HG03045 (cell line): ENCODE data around the gene FKBP9.
"Not testable (repeated sequence)": the region's sequence is repeated elsewhere in the genome, so short reads cannot be mapped to it uniquely, and the experiment has no call there.

ENCODE experiments used
- ATAC-seq: cut with Tn5 transposase; IDR thresholded peaks from one replicate; pipeline ENCODE4 v1.9.1; 2021; ENCODE audit warnings: mild to moderate bottlenecking, moderate library complexity; ENCODE audit not compliant: unreplicated experiment

Gene FKBP9

DNA sequence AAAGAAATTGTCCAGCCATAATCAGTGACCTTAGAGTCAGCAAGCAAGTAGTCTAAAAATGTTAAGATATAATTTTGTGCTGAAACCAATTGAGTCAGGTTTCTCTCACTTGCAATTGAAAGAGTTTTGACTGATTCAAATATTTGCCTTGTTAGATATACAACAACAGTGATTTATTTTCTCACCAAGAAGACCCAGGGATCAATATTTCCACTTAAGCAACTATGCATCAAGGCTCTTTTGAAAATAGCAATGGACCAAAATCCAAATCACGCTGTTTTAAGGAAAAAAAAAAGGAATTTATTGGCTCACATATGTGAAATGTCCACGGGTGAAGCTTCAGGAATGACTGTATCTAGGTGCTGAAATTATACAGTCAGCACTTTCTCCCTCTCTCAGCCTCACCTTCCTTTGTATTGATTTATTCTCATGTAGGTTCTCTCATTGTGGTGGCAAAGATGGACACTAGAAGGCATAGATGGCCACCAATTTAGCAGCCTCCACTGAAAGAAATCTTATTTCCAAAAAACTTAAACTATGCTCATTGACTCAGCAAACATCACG is 9.7 kb upstream of the FKBP9 start:
- ATAC-seq, result no peak

DNA sequence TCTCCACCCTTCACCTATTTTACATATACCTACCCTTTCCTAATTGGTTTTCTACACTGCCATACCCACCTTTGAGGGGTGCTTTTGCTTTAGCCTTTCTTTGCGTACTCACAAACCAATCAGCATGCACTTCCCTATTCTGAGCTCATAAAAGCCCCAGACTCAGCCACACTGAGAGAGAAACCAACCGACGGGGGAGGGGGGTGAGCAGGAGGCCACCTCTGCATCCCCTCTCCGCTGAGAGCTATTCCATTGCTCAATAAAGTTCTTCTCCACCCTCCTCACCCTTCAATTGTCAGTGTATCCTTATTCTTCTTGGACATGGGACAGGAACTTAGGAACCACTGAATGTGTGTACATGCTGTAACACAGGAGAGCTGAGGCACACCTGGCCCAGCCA is 9.0 kb upstream of the FKBP9 start:
- ATAC-seq, result no peak

DNA sequence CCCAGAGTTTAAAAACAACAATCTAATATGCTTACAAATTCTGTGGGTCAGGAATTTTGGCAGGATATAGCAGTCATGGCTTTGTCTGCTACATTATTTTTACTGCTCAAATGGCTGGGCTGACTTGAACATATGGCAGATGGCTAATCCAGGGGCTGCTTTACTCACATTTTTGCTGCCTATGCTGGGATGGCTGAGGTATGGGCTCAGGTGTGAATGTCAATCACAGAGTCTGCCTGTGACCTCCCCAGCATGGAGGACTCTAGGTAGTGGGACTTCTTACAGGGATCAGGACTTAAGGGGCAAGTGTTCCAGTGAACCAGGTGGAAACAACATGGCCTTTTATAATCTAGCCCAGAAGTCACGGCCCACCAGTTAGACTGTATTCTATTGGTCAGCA is 4.4 kb upstream of the FKBP9 start:
- ATAC-seq, result no peak

DNA sequence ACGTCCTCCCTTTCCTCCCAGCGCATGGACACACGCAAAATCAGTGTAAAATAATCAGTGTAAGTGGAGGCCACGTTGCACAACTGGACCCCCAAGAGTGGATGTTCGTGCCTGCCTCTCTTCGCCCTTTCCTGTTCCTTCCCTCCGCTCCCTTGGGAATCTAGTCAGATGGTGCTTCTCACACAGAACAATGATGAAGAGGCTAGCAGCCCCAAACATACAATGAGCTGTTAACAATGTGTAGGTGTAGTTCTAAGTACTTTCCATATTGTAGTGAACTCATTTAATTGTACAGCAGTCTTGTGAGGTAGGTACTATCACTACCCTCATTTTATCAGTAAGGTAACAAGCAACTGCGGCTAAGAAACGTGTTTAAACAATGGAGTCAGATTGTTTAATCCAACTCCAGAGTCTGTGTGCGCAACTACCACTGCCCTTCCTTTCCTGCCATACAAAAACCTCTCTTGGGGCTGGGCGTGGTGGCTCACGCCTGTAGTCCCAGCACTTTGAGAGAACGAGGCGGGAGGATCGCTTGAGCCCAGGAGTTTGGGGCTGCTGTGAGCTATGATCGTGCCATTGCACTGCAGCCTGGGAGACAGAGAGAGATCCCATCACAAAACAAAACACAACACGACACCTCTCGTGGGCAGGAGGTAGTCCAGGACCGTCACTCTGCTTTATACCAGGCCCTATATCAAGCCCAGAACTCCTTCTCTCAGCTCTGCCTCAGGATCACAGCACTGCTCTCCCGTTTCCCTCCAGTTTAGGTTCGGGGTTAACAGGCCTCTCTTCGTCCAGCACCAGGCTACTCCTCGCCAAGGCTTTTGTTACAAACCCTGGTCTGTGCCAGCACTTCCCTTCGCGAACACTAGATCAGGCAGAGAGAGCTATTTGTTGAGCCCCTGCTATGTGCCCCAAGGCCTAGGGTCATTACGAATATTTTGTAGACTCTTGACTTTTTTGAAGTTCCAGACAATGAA is 1.1 kb downstream of the FKBP9 start:
- no peak for ATAC-seq

DNA sequence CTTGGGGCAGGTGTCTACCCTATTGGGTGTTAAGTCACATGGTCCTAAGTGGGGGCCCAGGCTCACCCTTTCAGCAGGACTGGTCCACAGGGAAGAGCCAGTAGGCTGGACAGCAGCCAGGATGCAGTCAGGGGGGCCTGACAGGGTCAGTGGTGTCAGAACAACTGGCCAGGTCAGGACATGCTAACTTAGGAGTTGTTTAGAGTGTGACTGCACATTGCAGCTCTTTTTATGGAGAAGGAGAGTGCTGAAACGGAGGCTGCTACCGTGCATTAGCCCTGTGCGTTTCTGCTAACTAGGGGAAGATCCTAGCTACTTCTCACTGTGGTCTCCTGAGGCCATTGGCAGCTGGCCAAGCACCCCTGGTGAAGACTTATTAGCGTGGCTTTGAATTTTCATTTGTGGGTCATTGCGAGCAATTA is 6.7 kb downstream of the FKBP9 start:
- not testable (repeated sequence) for ATAC-seq

DNA sequence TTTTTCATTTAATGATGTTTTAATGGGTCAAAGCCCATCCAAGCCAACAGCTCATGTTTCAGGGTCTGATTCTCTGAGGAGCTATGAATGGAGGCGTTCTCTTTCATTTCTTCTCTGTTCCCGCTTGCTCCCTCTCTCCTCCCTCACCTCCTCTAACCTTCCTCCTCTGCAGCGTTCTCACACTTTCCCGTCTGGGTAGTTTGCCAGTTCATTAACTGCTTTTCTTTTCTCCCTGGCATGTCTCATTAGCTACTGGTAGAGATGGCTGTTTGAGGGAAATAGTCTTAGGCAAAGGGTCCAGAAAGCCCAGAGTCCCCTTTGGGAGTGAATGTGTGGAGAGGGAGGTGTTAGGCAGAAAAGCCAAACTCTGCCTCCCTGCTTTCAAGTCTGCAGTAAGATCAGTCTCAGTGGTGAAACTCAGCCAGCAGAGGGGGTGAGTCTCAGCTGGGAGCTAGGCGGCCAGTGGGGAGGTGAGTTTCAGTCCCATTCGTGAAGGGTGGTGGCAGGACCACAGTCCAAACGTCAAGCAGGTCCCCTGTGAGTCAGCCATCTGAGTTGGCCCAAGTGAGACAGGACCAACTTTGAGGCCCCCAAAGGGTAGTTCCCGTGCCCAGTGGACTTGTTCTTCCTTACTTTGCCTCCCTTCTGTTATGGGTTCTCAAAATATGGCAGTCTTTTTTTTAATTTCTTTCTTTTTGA is 7.4 kb downstream of the FKBP9 start:
- ATAC-seq, result peak; percentile 95

DNA sequence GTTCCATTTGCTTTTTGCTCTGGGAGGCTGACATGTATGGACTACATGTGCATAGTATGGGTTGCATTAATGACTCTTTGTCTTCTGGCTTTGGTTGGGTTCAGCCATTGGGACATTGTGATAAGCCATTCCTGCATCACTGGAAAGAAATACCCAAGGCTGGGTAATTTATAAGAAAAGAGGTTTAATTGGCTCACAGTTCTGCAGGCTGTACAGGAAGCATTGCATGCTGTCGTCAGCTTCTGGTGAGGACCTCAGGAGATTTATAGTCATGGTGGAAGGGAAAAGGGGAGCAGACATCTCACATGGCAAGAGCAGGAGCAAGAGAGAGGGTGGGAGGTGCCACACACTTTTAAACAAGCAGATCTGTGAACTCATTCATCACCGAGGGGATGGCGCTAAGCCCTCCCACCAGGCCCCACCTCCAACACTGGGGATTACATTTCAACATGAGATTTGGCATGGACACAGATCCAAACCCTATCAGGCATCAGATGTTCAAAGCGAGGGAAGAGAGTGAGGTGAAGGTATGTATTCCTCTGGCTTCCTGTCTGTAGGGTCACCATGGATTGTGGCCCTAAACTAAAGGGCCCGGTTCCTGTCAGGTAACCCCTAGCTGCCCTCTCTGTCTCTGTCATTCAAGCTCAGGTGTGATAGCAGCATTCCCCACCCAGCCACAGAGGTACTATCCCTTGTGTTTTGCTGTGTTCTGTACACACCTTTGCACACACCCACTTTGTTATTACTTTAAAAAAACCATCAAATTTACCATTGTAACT is 9.4 kb downstream of the FKBP9 start:
- ATAC-seq, result not testable (repeated sequence)

DNA sequence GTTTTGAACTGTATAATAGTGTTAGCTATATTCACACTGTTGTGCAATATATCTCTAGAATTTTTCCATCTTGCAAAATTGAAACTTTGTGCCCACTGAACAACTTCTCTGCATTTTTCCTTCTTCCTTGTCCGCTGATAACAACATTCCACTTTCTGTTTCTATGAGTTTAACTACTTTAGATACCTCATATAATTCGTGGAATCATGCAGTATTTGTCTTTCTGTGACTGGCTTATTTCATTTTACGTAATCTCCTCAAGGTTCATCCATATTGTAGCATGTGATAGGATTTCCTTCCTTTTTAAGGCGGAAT is 10.0 kb downstream of the FKBP9 start:
- ATAC-seq, result not testable (repeated sequence)

DNA sequence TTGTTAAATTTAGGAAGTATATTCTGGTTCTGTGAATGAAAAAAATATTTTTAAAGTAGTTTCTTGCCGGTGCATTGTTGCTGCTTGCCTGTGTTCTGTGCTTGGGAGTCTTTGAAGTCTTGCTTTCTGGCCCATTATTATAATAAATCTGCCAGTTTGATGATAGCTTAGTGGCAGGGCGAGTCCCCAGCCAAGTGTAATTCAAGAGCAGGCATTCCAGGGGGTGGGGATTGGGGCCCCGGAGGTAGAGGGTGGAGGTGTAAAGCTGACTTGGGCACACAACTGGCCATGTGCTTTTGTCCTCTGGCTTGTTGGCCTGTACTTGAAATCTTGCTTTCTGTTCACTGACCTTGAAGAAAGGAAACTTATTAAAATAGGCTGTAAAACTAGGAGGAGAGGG is 14.7 kb downstream of the FKBP9 start:
- not testable (repeated sequence) for ATAC-seq

DNA sequence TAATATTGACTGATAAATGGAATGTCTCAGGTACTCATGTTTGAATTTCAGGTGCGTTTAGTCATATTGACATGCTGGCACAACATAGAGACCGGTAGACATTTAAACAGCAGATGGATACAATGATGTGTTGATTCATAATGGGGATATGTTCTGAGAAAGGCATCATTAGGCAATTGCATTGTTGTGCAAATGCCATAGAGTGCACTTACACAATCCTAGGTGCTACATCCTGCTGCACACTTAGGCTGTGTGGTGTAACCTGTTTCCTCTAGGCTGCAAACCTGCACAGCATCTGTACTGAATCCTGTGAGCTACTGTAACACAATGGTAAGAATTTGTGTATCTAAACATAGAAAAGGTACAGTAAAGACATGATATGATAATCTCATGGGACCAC is 19.9 kb downstream of the FKBP9 start:
- ATAC-seq, result not testable (repeated sequence)

DNA sequence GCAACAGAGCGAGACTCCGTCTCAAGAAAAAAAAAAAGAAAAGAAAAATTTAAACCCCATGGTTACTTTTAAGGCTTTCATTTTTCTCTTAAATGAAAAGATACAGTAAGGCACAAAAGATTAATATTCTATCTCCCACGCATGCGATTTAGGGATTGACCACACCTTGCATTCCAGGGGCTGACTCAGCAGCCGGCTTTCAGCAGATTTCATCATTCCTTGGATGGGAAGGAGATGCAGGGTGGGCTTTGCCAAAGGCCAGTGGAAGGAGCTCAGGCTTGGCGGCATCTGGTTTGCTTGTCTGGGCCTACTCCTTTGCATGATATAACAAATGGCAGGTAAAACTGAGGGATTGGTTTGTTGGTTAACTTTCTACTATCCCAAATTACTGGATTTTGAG is 22.0 kb downstream of the FKBP9 start:
- not testable (repeated sequence) for ATAC-seq

DNA sequence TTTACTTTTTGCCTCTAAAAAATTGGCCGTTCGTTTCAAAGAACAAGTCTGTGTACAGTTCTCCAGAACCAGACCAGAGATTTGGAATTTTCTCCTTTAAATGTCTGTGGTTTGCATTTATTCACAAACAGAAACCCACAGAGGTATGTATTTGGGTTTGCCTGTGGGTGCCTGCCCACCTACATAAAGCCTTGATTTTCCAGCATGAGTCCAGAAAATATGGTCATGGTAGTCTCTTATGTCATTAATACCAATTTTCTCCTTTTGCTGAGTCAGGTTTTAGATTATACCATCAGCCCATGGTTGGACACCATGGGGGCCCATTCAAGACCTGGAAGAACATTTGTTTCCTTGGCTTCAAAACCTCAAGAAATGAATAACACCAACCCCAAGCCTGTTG is 22.7 kb downstream of the FKBP9 start:
- ATAC-seq, result not testable (repeated sequence)

DNA sequence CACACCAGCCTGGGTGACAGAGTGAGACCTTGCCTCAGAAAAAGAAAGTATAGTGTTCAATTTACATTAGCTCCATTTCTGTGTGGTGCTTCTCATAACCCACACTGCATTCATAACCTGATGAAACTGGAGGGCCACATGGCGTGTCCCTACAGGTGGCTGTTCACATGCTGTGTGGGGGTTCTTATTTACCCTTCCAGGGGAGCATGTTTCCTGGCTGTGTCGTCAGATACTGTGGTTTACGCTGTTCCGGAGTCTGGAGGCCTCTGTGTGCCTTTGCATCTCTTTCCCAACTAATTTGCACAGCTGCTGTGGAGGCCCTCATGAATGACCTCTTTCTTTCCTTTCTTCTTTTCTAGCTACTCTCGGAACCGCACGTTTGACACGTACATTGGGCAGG is 30.9 kb downstream of the FKBP9 start:
- ATAC-seq, result peak; percentile 85

DNA sequence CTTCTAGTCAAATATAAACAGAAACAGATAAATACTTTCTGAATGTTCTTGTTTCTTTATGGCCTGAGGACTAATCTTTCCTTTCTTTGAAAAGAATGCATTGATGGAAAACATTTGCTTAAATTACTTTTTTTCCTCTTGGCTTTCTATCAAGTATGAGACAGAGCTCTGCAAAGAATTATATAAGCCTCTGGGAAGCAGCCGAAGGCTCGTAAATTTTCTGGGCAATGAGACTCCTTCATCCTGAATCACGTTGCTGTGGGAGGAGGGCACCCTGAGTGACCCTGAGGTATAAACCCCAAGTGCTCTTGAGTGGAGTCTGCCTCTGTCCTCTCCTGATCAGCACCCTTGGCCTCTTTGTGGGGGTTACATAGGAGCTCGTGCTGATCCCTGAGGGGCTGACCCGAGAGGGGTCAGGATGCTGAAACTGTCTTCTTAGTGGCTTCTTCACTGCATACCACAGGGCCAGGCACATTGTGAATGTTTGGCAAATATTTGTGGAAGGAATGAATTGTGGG is 33.9 kb downstream of the FKBP9 start:
- ATAC-seq, result not testable (repeated sequence)

DNA sequence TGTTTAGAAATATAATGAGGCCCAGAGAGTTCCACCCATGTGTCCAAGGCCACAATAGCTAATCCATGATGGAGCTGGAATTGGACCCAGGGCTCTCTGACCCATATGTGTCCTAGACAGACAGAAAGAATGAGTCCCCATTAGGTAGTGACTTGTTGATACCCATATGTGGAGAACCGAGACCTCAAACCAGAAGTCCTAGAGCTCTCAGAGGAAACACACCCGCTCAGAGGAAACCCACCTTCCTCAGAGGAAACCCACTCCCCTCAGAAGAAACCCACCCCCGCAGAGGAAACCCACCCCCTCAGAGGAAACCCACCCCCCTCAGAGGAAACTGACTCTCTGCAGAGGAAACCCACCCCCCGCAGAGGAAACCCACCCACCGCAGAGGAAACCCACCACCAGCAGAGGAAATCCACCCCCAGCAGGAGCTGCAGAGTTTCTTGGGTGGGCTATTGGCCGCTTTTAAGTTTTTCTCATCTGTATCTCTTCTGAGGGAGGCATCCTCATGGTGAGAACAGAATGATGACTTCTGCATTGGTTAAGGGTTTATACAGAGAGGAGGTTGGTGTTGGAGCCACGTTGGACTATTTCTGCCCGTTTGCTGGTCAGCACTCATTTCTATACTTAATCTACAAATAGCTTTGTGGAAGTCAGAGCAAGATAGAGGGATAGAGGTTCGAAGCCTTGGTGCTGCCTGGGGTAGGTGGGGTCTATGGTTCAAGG is 34.9 kb downstream of the FKBP9 start:
- ATAC-seq, result not testable (repeated sequence)

DNA sequence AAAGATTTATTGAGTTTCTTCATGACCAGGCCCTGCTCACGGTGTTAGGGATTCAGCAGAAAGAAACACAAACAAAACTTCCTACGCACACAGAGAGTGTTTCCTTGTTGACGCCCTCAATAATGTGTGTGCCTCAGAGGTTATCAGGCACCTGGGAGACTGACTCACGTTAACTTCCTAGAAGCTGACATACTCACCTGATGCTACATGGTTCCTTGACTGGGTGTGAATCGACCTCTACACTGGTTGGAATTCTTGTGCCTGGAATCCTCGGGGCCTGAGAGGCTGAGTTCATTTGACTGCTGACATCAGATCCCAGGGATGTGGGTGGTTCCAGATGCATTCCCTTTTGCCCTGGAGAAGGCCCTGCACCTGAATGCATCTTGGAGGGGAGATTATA is 35.5 kb downstream of the FKBP9 start:
- ATAC-seq, result not testable (repeated sequence)

DNA sequence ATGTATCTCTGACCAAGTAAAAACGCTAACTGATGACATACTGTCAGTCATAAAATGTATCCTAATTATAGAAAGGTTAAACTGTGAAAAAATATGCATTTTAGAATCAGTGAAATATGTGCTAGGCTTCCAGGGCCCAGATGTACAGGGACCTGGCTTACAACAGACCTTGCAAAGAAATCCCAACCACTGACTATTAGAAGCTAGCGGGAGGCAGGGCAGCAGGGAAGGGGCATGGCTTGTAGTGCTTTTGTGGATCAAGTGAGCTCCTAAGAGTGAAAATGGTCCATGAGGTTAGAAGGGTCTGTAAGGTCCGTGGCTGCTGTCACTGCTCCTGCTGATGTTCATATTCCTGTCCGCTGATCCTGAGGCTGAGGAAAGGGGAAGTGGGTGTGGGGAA is 40.7 kb downstream of the FKBP9 start:
- ATAC-seq, result not testable (repeated sequence)

DNA sequence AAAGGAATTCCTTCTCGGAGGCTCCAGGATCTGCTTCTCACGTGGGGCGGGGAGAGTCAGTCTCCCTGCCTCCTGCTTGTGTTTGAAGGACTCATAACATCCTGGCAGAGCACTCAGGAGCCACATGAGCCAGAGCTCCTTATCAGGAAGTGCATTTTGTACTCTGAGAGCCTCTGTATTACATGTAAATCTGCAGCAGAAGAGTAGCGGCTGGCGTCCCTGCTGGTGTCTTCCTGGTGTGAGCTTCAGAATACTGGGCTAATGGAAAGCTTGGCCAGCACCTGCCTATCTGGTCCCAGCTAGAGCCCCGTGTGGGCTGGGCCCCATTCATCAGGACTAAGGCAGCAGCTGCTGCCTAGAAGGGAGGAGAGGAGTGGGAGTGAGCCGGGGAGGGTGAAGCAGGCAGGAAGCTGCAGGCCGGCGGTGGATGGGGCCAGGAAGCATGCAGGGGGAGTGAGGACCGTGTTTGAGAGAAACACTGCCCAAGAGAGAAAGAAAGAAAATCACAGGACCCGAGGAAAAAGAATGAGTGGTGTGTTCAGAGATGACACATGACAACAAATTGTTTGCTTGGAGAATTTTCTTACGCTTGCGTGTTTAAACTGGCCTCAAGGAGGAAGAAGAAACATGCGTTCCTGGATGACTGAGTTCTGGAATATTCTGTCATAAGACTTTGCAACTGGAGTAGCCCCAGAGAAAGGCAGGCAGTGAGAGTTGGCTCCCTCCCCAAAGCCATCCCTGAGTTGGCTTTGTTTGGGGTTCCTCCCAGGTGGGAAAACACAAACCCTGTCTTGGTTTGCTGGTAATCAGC is 41.3 kb downstream of the FKBP9 start:
- not testable (repeated sequence) for ATAC-seq

DNA sequence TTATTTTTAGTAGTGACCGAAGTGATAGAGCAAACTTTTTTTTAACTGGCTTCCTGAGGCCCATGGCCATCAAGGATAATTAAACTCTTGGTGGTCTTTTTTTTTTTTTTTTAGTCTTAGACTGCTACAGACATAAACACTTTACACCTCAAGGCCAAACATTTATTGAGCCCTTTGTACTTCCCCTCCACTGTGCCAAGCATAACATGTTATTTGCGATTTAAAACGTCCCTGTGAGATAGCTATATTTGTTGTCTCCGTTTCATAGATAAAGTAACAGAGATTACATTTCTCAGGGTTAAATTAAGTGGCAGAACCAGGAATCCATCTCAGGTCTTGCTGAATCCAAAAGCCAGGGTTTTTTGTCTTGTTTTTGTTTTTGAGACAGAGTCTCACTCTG is 42.1 kb downstream of the FKBP9 start:
- ATAC-seq, result not testable (repeated sequence)
